Epithelial cell of esophagus (primary cell): ENCODE results near the gene DNAJB6.

Experiments
- DNase-seq: peaks from one replicate; pipeline ENCODE4 v3.0.0; 2010; ENCODE audit warnings: low read depth
- H3K4me3 ChIP-seq: 2 replicates; pipeline ENCODE4 v1.5.1; 2011; ENCODE audit warnings: mild to moderate bottlenecking, low read length, control low read depth
- TF ChIP-seq, protein P1 (sequence below): IDR thresholded peaks from 2 replicates; pipeline ENCODE4 v1.5.1; 2011; ENCODE audit warnings: low read depth, mild to moderate bottlenecking, low read length, control low read depth, inconsistent platforms; ENCODE audit not compliant: insufficient read depth; ENCODE audit errors: missing control alignments

Gene DNAJB6

DNA sequence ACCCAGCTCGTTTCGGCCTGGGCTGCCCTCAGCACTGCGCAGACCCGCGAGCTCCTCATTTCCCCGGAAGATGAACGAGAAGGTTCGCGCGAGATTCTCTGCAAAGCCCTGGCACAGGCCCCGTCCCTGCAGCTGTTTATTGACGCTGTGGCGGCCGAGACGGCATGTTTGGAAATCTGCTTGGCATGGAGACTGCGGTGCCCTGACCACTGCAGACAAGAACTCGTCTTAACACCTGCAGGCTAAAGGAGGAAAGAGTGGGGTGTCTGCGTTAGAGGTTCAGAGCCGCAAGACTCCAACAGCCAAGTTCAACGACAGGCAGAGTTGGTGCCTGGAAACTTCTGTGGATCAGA lies 125.6 kb downstream of the DNAJB6 start:
- TF ChIP-seq, protein P1, sequence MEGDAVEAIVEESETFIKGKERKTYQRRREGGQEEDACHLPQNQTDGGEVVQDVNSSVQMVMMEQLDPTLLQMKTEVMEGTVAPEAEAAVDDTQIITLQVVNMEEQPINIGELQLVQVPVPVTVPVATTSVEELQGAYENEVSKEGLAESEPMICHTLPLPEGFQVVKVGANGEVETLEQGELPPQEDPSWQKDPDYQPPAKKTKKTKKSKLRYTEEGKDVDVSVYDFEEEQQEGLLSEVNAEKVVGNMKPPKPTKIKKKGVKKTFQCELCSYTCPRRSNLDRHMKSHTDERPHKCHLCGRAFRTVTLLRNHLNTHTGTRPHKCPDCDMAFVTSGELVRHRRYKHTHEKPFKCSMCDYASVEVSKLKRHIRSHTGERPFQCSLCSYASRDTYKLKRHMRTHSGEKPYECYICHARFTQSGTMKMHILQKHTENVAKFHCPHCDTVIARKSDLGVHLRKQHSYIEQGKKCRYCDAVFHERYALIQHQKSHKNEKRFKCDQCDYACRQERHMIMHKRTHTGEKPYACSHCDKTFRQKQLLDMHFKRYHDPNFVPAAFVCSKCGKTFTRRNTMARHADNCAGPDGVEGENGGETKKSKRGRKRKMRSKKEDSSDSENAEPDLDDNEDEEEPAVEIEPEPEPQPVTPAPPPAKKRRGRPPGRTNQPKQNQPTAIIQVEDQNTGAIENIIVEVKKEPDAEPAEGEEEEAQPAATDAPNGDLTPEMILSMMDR, result no peak
- no peak overlapping the region for H3K4me3 ChIP-seq
- DNase-seq, result no peak

DNA sequence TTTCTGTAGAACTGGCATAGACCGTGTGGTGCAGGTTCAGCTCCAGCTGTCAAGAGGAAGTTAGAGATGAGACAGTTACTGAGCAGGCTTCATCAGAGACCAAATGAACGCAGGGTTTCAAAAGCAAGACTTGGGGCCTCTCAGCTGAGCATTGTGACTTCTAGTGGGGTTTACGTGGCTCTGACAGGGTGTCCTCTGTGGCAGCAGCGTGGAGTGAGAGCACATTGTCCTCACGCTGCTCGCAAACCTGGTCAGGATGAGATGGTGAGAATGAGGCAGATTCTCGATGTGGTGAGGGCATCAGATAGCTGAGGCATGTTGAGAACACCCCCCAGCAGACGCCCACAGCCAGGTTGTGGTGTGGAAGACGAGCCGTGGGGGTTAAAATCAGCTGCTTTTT lies 126.0 kb downstream of the DNAJB6 start:
- no peak overlapping the region for H3K4me3 ChIP-seq
- TF ChIP-seq, protein P1, result no peak
- no peak for DNase-seq

DNA sequence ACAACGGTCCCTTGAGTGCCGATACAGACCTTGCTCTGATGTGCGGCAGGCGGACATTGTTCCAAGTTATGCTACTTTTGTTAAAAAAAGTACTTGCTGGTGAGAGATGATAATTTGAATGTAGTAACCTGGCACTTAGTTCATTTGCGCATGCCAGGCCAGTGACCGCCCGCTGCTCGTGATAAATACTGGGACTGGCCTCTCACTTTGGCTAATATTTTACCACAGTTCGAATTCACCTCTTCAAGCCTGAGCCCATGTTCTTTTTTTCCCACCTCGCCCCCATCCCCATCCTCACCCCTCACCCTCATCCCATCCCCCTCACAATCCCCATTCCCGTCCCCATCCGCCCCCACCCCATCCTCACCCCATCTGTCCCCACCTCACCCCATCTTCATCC lies 126.4 kb downstream of the DNAJB6 start:
- TF ChIP-seq, protein P1, result no peak
- no peak overlapping the region for H3K4me3 ChIP-seq
- DNase-seq, result no peak

DNA sequence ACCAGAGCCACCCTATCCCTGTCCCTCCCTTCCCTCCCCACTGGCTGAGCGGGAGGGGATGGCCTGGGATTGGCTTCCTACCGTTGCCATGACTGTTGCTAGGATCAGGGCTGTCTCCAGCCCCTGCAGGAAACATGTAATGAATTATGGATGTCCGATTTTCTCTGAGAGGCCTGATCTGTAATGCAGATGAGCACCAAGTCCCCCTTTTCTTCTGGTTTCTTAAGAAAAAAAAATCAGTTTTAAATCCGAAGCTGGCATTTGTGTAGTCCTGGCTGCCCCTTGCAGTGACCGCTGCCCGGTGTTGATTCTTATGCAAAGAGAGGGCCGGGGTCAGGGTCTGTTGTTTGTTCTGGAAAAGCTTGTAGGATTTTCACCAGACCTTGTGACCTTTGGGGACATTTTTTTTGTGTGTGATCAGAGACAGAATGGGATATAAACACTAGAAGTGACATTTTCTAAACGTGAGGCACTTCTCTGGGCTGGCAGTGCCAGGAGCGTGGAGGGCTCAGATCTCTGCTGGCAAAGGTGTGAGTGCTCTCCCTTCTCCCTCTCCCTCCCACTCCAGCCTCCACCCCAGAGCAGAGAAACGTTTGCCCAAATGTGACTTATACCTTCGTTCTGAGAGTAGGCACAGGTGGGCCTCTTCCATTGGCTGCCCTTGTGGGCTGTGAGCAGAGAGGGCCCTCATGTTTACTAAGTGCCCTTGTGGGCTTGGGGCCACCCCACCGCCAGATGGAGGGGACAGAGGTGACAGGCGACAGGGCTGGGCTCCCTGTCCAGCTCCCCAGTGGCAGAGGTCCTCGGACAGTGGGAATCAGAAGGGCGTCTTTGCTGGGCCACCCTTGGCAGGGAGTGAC lies 127.5 kb downstream of the DNAJB6 start:
- no peak overlapping the region for H3K4me3 ChIP-seq
- DNase-seq, result no peak
- TF ChIP-seq, protein P1, result no peak

DNA sequence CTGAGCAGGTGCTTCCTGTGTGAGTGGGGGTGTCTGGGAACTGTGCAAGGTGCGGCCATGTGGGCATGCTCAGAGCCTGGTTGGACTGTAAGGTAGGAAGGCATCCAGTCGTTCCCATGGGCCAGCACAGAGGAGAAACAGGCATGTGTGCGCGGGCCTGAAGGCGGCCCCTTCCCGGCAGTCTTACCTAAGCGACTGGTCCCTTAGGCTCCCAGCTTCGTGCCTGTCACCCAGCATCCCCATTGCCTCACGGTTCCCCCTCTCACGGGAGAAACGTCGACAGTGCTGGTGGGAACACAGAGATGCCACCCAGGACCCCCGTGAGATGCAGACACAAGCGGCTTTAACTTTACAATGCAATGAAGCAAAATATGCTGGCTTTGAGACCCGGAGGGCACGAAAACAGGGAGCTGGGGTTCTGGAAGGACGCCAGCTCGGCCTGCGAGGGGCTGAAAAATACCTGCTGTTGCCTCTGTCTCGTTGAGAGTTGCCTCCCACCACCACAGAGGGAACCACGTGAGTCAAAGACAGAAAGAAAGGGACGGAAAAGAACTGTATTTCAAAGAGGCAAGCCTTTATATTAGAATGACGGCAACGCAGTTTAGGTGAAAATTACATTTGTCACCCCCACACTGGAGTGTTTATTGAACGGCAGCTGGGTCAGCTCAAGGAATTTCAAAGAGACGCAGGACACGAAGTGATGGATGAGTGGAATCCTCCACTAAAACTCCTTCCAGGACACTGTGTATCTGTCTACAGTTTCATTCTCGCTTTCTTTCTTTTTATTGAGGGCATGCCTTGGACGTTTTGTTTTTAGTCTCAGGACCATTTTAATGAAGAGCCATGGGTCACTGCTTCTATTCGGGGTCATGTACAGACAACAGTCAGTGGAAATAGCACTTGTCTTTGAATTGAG lies 128.4 kb downstream of the DNAJB6 start:
- no peak overlapping the region for H3K4me3 ChIP-seq
- TF ChIP-seq, protein P1, result no peak
- DNase-seq, result no peak

DNA sequence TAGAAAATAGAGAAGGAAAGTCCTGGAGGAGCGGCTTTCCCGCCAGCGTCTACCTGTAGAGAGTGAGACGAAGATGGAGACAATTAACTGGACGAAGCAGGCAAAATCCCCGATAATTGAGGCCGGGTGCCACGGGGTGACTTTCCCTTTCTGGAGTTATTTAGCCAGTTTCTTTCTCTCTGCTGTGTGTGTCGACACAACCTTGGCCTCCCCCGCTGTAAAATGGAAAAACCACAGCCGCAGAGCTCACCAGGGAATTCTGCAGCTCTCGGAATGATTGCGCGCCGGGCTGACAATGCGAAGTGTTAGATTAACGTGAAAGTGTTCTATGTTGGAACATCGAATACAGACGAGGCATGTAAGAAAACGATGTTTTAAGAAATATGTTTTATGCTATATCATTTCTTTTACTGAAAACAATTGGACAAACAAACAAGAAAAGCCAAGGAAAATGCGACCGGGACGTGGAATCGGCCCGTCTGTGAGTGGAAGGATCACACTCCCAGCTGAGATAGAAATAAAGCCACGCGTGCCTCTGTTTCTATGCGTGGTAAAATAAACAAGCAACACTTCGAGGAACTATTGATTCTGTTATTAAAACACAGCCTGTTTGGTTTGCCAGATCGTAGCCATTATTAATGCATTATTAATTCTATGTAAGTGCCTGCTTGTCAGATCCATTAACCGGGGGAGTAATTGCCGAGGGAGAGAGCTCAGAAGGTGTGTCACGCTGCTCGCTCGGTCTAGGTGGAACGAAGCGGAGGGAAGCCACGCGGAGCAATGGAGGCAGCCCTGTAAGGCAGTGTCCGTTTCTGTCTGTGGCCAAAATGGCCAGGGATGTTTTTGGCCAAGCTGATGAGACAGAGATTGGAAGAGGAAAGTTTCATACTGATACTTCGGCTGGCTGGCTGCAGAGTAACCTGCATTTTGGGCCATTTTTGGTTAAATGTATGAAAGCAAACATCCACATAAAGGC lies 129.4 kb downstream of the DNAJB6 start:
- no peak overlapping the region for H3K4me3 ChIP-seq
- no peak for DNase-seq
- TF ChIP-seq, protein P1, result no peak
